Gastrocnemius medialis (tissue), 4 donors: ENCODE results near the gene ENTPD5. TPM values are rescaled to one million over a fixed set of nuclear protein-coding genes. Genes with fewer than 3 reads are reported as not detected.

ENCODE experiments used
- ATAC-seq, 2 donors: fragments of 150-250 bp; one replicate each; pipeline ENCODE4 v1.9.1; 2016
- DNase-seq, 2 donors: peaks; one replicate each; pipeline ENCODE4 v3.0.0-alpha.2; 2019
- H3K27ac ChIP-seq, 4 donors: fragments of 200-600 bp; sonication (generic); 1 replicate in 1 of 4; 2 replicates in 3 of 4; pipeline ENCODE4 v1.5.1; 2016 to 2018; ENCODE audit warnings: mild to moderate bottlenecking in 2 of 4, moderate library complexity in 1 of 4
- H3K27me3 ChIP-seq, 3 donors: fragments of 200-600 bp; sonication (generic) in 2 of 3; 1 replicate in 1 of 3; 2 replicates in 2 of 3; pipeline versions ENCODE4 v1.5.1 to v1.6.0; 2016 to 2019; ENCODE audit warnings: mild to moderate bottlenecking in 1 of 3, moderate library complexity in 1 of 3
- H3K36me3 ChIP-seq, 2 donors: fragments of 200-600 bp; sonication (generic) in 1 of 2; one replicate each; pipeline ENCODE4 v1.5.1; 2017 to 2018
- H3K4me1 ChIP-seq, 2 donors: fragments of 200-600 bp; sonication (generic) in 1 of 2; one replicate each; pipeline ENCODE4 v1.5.1; 2016 to 2017; ENCODE audit warnings: mild to moderate bottlenecking in 2 of 2
- H3K4me3 ChIP-seq, 4 donors: fragments of 200-600 bp; sonication (generic) in 3 of 4; 1 replicate in 1 of 4; 2 replicates in 3 of 4; pipeline ENCODE4 v1.5.1; 2016 to 2019; ENCODE audit warnings: mild to moderate bottlenecking in 2 of 4
- H3K9me3 ChIP-seq, 3 donors: fragments of 200-600 bp; sonication (generic) in 2 of 3; 1 replicate in 1 of 3; 2 replicates in 2 of 3; pipeline ENCODE4 v1.5.1; 2016 to 2019
- POLR2A ChIP-seq, 2 donors: fragments of 450-650 bp; IDR thresholded peaks; one replicate each; pipeline ENCODE4 v1.6.1; 2017; ENCODE audit warnings: antibody characterized with exemption in 2 of 2, mild to moderate bottlenecking in 2 of 2, moderate library complexity in 2 of 2
- in situ Hi-C, 4 donors: fragments of 200-750 bp; cut with MboI; loops; one replicate each; pipeline versions ENCODE4 v1.15.0 to v1.8.0; 2017; ENCODE audit warnings: low sequenced_read_pairs in 4 of 4
- intact Hi-C: fragments of 100-400 bp; cut with DNase I; formaldehyde crosslinking; loops from one replicate; pipeline ENCODE4 v1.15.1; 2023; ENCODE audit warnings: low total_unique reads
- total RNA-seq, 4 donors: library from RNA; depleted of rRNA; stranded (reverse); fragments of >200 nt; gene quantifications; one replicate each; pipeline versions ENCODE4 v1.1.0 to v1.2.3, GENCODE V29; 2016
- TF ChIP-seq, protein P1 (sequence below), 5 experiments: fragments of 450-650 bp in 3 of 5; fragments of 200-600 bp in 2 of 5; sonication (generic) in 2 of 5; IDR thresholded peaks in 4 of 5; conservative IDR thresholded peaks in 1 of 5; 1 replicate in 4 of 5; 2 replicates in 1 of 5; pipeline ENCODE4 v1.5.1; 2016 to 2019; ENCODE audit warnings: antibody characterized with exemption in 5 of 5, mild to moderate bottlenecking in 3 of 5, moderate library complexity in 3 of 5

The ENTPD5 gene
- total RNA-seq, 4 donors from 2014 or later = 5.4 to 10.2 (median 7.3) TPM

DNA sequence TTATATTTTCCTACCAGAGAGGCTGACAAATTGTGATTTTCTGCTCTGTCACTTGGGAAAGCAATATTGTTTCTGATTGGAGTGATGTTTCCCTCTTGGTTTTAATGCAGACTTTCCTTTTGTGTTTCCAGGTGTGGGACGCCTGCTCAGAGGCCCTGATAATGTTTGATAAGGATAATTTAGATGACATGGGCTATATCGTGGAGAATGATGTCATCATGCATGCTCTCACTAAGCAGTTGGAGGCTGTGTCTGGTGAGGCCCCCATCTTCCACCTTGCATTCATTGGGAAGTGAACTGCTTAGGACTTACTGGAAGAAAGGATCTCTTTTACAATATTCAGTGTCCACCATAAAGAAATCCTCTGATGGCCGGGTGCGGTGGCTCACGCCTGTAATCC, 63.4 kb downstream of the ENTPD5 start:
- ATAC-seq = no peak
- Histone ChIP-seq H3K9me3 (no peaks in the 10 kb centered on the region), H3K27me3 (no peaks in the 10 kb centered on the region), H3K27ac (no peak overlapping the region), H3K4me3 (no peak overlapping the region), H3K4me1 (peaks cover 24 to 37% of the 10 kb centered on the region in 2 donors), H3K36me3 (peaks cover 2 to 72% of the 10 kb centered on the region in 2 donors)
- in situ Hi-C loops (no loop called here), intact Hi-C loops (loop anchor here (10.0 kb wide), 1 partner anchor 231 kb away; no protein-coding TSS in a partner anchor)
- DNase-seq = no peak
- TF ChIP-seq POLR2A (IDR thresholded peaks at IDR 0.05) = no peak
- TF ChIP-seq, protein P1, sequence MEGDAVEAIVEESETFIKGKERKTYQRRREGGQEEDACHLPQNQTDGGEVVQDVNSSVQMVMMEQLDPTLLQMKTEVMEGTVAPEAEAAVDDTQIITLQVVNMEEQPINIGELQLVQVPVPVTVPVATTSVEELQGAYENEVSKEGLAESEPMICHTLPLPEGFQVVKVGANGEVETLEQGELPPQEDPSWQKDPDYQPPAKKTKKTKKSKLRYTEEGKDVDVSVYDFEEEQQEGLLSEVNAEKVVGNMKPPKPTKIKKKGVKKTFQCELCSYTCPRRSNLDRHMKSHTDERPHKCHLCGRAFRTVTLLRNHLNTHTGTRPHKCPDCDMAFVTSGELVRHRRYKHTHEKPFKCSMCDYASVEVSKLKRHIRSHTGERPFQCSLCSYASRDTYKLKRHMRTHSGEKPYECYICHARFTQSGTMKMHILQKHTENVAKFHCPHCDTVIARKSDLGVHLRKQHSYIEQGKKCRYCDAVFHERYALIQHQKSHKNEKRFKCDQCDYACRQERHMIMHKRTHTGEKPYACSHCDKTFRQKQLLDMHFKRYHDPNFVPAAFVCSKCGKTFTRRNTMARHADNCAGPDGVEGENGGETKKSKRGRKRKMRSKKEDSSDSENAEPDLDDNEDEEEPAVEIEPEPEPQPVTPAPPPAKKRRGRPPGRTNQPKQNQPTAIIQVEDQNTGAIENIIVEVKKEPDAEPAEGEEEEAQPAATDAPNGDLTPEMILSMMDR (IDR thresholded peaks at IDR 0.05 in 4 of 5, conservative IDR thresholded peaks at IDR 0.05 in 1 of 5) = no peak

DNA sequence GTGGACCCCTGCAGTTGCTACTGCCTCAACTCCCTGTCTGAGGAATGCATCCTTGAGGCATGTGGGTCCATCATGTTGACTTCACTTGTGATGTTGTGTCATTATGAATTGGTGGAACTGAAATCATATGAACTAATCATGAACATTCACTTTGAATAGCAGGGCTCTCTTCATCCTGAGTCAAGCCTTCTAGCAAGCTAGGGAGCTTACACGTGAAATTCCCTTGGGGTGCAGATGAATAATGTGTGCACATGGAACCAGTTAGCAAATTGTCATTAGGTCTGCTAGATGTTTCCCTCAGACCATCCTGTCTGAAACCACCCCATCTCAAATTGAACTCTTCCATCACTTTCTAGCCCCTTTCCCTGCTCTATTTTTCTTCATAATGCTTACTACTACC, 65.4 kb downstream of the ENTPD5 start:
- no peaks in the 10 kb centered on the region for H3K9me3 ChIP-seq
- intact Hi-C loops = loop anchor here (5.0 to 10.0 kb wide), 2 partner anchors 84 to 229 kb away; no protein-coding TSS in a partner anchor
- peaks cover 16 to 29% of the 10 kb centered on the region in 2 donors for H3K4me1 ChIP-seq
- no peak overlapping the region for H3K4me3 ChIP-seq
- DNase-seq = no peak
- no peaks in the 10 kb centered on the region for H3K27me3 ChIP-seq
- no peak for TF ChIP-seq POLR2A (IDR thresholded peaks at IDR 0.05)
- no peak for ATAC-seq
- in situ Hi-C loops = no loop called here
- no peak overlapping the region for H3K27ac ChIP-seq
- H3K36me3 ChIP-seq = peaks cover 0 to 53% of the 10 kb centered on the region in 2 donors

DNA sequence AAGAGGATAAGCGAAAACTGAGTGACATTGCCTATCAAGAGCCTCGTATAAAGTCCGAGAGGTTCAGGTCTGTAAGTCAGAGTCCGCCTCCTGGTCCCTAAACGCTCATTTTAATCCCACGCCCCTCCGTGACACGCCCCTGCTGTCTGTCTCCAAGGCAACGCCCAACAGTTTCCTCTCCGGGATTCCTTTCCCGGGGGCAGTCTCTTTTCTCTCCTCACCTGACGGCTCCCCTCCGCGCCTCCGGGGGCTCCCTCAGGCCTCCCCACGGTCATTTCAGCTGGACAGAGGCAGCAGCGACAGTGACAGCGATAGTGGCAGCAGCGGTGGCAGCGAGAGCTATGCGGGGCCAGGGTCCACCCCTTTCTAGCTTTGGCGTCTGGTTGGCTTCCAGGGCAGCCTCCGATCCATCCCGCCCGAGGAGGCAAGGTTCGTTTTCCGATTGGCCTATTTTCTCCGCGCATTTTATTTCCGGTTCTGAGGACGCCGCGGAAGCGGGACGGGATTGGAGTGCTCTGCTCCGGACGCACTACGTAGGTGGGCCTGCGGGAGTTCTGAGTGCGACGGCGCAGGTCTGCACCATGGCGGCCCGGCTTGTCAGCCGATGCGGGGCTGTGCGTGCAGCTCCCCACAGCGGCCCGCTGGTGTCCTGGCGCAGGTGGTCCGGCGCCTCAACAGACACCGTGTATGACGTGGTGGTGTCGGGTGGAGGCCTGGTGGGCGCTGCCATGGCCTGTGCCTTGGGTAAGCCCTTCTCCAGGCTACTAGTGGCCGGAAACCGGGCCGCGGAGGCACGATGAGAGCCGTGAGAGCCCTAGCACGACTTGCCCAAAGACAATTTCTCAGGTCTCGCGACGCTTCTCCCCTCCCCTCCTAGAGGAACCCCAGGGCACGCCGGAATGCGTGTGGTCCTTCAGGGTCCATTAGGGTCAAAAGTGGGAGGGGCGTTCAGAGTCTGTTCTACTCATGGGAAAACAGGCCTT, 69.0 kb downstream of the ENTPD5 start, which contains the start of the genes COQ6 and FAM161B:
Gene COQ6, plus strand, starts transcription at position 551 of the 983 bp plus-strand sequence. Its CDS starts 31 bp downstream, at position 582.
Gene FAM161B, minus strand, starts transcription at position 343 of the 983 bp plus-strand sequence. Its CDS starts 68 bp downstream, at position 275.
- ATAC-seq = peak; percentile 98
- peak within 1 kb of the TSS; percentile 68 to 97 (median 94) for H3K4me3 ChIP-seq
- intact Hi-C loops = loop anchor here (1.0 to 10.0 kb wide), 5 partner anchors 63 to 225 kb away; partner anchors contain the start of genes ALDH6A1, BBOF1, ENTPD5 and LIN52
- H3K27ac ChIP-seq = peak within 1 kb of the TSS; percentile 90 to 98 (median 93)
- peaks cover 9 to 21% of the 10 kb centered on the region in 2 donors for H3K4me1 ChIP-seq
- H3K9me3 ChIP-seq = no peaks in the 10 kb centered on the region
- peaks cover 0 to 26% of the 10 kb centered on the region in 2 donors for H3K36me3 ChIP-seq
- peak; percentile 79 for TF ChIP-seq POLR2A (IDR thresholded peaks at IDR 0.05)
- TF ChIP-seq, protein P1 (IDR thresholded peaks at IDR 0.05 in 4 of 5, conservative IDR thresholded peaks at IDR 0.05 in 1 of 5) = peak in 3 of 5 experiments; percentile 8 to 20 (median 16)
- in situ Hi-C loops = no loop called here
- DNase-seq = peak; percentile 94 to 95
- H3K27me3 ChIP-seq = no peaks in the 10 kb centered on the region

DNA sequence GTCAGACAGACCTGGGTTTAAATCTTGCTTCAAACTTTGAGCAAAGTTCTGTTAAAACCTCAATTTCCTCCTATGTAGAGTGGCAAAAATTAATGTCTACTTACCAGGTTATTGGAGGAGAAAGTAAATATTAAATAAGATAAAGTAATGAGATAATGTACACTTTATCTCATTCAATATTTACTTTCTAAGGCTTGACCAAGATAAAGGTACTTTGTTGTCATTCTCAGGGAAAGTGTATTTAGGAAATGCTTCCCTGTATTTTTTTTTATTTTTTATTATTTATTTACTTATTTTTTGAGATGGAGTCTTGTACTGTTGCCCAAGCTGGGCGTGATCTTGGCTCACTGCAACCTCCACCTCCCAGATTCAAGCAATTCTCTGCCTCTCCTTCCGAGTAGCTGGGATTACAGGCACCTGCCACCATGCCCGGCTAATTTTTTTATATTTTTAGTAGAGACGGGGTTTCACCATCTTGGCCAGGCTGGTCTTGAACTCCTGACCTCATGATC, 73.9 kb downstream of the ENTPD5 start:
- Histone ChIP-seq H3K27me3 (no peaks in the 10 kb centered on the region), H3K4me3 (no peak overlapping the region), H3K36me3 (peaks cover 0 to 24% of the 10 kb centered on the region in 2 donors), H3K4me1 (peaks cover 2 to 6% of the 10 kb centered on the region in 2 donors), H3K27ac (no peak overlapping the region), H3K9me3 (no peaks in the 10 kb centered on the region)
- in situ Hi-C loops = no loop called here
- TF ChIP-seq POLR2A (IDR thresholded peaks at IDR 0.05) = no peak
- TF ChIP-seq, protein P1 (IDR thresholded peaks at IDR 0.05 in 4 of 5, conservative IDR thresholded peaks at IDR 0.05 in 1 of 5) = no peak
- DNase-seq (no peak), ATAC-seq (no peak)
- intact Hi-C loops = no loop called here
